Fibroblast of pulmonary artery (primary cell): ENCODE data around the gene SYT14.
"Not testable (repeated sequence)": the region's sequence is repeated elsewhere in the genome, so short reads cannot be mapped to it uniquely, and the experiment has no call there.

ENCODE experiments used
- DNase-seq: peaks from one replicate; pipeline ENCODE4 v3.0.0-alpha.2; 2010; ENCODE audit warnings: low read depth
- H3K4me3 ChIP-seq: replicated peaks from 2 replicates; pipeline ENCODE4 v1.5.1; 2011; ENCODE audit warnings: low read depth, mild to moderate bottlenecking, control low read depth, low read length, moderate library complexity
- CTCF ChIP-seq: IDR thresholded peaks from 2 replicates; pipeline ENCODE4 v1.5.1; 2011; ENCODE audit warnings: mild to moderate bottlenecking, control low read depth, low read length, inconsistent platforms; ENCODE audit errors: missing control alignments

The SYT14 gene

GRCh38 chr1:210024282-210024681 lies 86.3 kb downstream of the SYT14 start:
- no peak for DNase-seq
- no peak overlapping the region for H3K4me3 ChIP-seq
- no peak for TF ChIP-seq CTCF

GRCh38 chr1:210024996-210025395 lies 87.0 kb downstream of the SYT14 start:
- no peak for TF ChIP-seq CTCF
- DNase-seq = no peak

GRCh38 chr1:210025870-210026269 lies 87.9 kb downstream of the SYT14 start:
- no peak for DNase-seq
- H3K4me3 ChIP-seq = no peak overlapping the region
- peak; percentile 8 for TF ChIP-seq CTCF

More at GRCh38 chr1:210024996-210025395, 87.0 kb downstream of the SYT14 start:
- H3K4me3 ChIP-seq = no peak overlapping the region

GRCh38 chr1:210027994-210028393 lies 90.0 kb downstream of the SYT14 start:
- H3K4me3 ChIP-seq = no peak overlapping the region
- TF ChIP-seq CTCF = no peak
- DNase-seq = no peak

GRCh38 chr1:210031473-210031872 lies 93.5 kb downstream of the SYT14 start:
- H3K4me3 ChIP-seq = no peak overlapping the region
- TF ChIP-seq CTCF = no peak
- no peak for DNase-seq

- DNase-seq = no peak
- no peak for TF ChIP-seq CTCF
- no peak overlapping the region for H3K4me3 ChIP-seq
Observed at GRCh38 chr1:210043058-210043457, 105.0 kb downstream of the SYT14 start.

- no peak for TF ChIP-seq CTCF
- no peak overlapping the region for H3K4me3 ChIP-seq
- DNase-seq = no peak
Observed at GRCh38 chr1:210049616-210050015, 111.6 kb downstream of the SYT14 start.

GRCh38 chr1:210050491-210050890 lies 112.5 kb downstream of the SYT14 start:
- DNase-seq, H3K4me3 ChIP-seq: not testable (repeated sequence)
